K562 (cell line): Measurements from ENCODE around the gene FBXW9. TPM values are rescaled to one million over a fixed set of nuclear protein-coding genes. Genes with fewer than 3 reads are reported as not detected.
A peak's percentile ranks its signal among the peaks of the same experiment; 100 is the strongest.

Experiments
- ATF6 ChIP-seq: sonication (generic); formaldehyde crosslinking; IDR thresholded peaks from 2 replicates; pipeline ENCODE4 v1.4.0; 2020; ENCODE audit warnings: mild to moderate bottlenecking, missing genetic modification reagents
- FOXJ2 ChIP-seq: fragments of 200-800 bp; sonication (Bioruptor generic); IDR thresholded peaks from 2 replicates; pipeline ENCODE4 v1.6.1; 2016; ENCODE audit warnings: missing genetic modification characterization, missing compliant biosample characterization
- GTF2B ChIP-seq: IDR thresholded peaks from 2 replicates; pipeline ENCODE4 v1.6.1; 2011; ENCODE audit not compliant: insufficient read length; ENCODE audit errors: extremely low read depth
- GTF2F1 ChIP-seq: IDR thresholded peaks from 2 replicates; pipeline ENCODE4 v1.6.1; 2011; ENCODE audit warnings: low read depth, low read length, improper control_type of control experiment
- HNRNPL ChIP-seq: fragments of 200-400 bp; formaldehyde crosslinking; IDR thresholded peaks from 2 replicates; pipeline ENCODE4 v1.6.1; 2017; ENCODE audit warnings: low read depth, mild to moderate bottlenecking, low read length
- KLF6 ChIP-seq: fragments of 250-450 bp; sonication (Bioruptor Pico); IDR thresholded peaks from 2 replicates; pipeline ENCODE4 v1.4.0; 2020; ENCODE audit warnings: mild to moderate bottlenecking, moderate library complexity, borderline replicate concordance
- NCOA4 ChIP-seq: fragments of 450-650 bp; IDR thresholded peaks from 2 replicates; pipeline ENCODE4 v1.6.1; 2018; ENCODE audit warnings: mild to moderate bottlenecking; ENCODE audit not compliant: partially characterized antibody
- PCBP1 ChIP-seq: fragments of 200-400 bp; formaldehyde crosslinking; IDR thresholded peaks from 2 replicates; pipeline ENCODE4 v1.6.1; 2018; ENCODE audit warnings: mild to moderate bottlenecking, low read depth, low read length; ENCODE audit not compliant: poor library complexity, severe bottlenecking
- ZBED1 ChIP-seq: IDR thresholded peaks from 2 replicates; pipeline ENCODE4 v1.6.1; 2014
- ZBTB17 ChIP-seq: fragments of 450-650 bp; formaldehyde crosslinking; IDR thresholded peaks from 2 replicates; pipeline ENCODE4 v1.4.0; 2020; ENCODE audit warnings: mild to moderate bottlenecking
- ZNF124 ChIP-seq: sonication (generic); formaldehyde crosslinking; IDR thresholded peaks from 2 replicates; pipeline ENCODE4 v1.8.1; 2022; ENCODE audit warnings: missing genetic modification reagents
- ZNF253 ChIP-seq: fragments of 250-450 bp; sonication (Bioruptor Pico); conservative IDR thresholded peaks from 2 replicates; pipeline ENCODE4 v1.6.1; 2021; ENCODE audit warnings: mild to moderate bottlenecking
- polyA plus RNA-seq, 8 experiments: library from polyadenylated mRNA; depleted of rRNA in 4 of 8; stranded (reverse) in 5 of 8; unstranded in 3 of 8; fragments of >200 nt; fragmentation: Nextera tagmentation in 2 of 8; fragmentation: Illumina TruSeq in 1 of 8; extraction: Ambion mirVana in 2 of 8; extraction: Trizol in 1 of 8; gene quantifications; 2 replicates each; pipeline versions ENCODE4 v1.2.1 to v1.2.3, GENCODE V29; 2011 to 2014; ENCODE audit warnings: inconsistent platforms in 1 of 8, missing spikeins in 1 of 8
- total RNA-seq, 7 experiments: library from RNA; depleted of rRNA in 6 of 7; stranded (reverse); fragments of >200 nt in 6 of 7; fragmentation: Illumina TruSeq in 2 of 7; extraction: Trizol in 2 of 7; gene quantifications; 2 replicates each; pipeline versions ENCODE4 v1.2.1 to v1.2.3, GENCODE V29; 2011 to 2021; ENCODE audit warnings: low replicate concordance in 1 of 7
- TF ChIP-seq, protein P1 (sequence below): conservative IDR thresholded peaks from 2 replicates; pipeline ENCODE4 v1.6.1; 2011; ENCODE audit warnings: low read depth, mild to moderate bottlenecking, low read length; ENCODE audit not compliant: control insufficient read depth
- TF ChIP-seq, protein P2 (sequence below): fragments of 200-800 bp; sonication (Bioruptor generic); IDR thresholded peaks from 2 replicates; pipeline ENCODE4 v1.6.1; 2017; ENCODE audit warnings: missing genetic modification characterization, missing compliant biosample characterization
- TF ChIP-seq, protein P3 (sequence below): fragments of 250-450 bp; sonication (Bioruptor Pico); IDR thresholded peaks from 2 replicates; pipeline ENCODE4 v1.5.0; 2021
- TF ChIP-seq, protein P4 (sequence below): fragments of 250-450 bp; sonication (Bioruptor Pico); IDR thresholded peaks from 2 replicates; pipeline ENCODE4 v1.9.0; 2021; ENCODE audit warnings: mild to moderate bottlenecking, inconsistent platforms
- TF ChIP-seq, protein P5 (sequence below): fragments of 450-650 bp; formaldehyde crosslinking; IDR thresholded peaks from 2 replicates; pipeline ENCODE4 v1.4.0; 2022; ENCODE audit warnings: mild to moderate bottlenecking, moderate library complexity

The FBXW9 gene
- total and polyA plus RNA-seq, 9 of the 15 experiments (the other 6 are each of a cell fraction or from before 2014, with no cell fraction given) = 0.23 to 21.7 (median 6.2) TPM

GRCh38 chr19:12736995-12737834 is 40.8 kb upstream of the FBXW9 start, which contains the start of gene GET3 (continued):
- TF ChIP-seq, protein P1, sequence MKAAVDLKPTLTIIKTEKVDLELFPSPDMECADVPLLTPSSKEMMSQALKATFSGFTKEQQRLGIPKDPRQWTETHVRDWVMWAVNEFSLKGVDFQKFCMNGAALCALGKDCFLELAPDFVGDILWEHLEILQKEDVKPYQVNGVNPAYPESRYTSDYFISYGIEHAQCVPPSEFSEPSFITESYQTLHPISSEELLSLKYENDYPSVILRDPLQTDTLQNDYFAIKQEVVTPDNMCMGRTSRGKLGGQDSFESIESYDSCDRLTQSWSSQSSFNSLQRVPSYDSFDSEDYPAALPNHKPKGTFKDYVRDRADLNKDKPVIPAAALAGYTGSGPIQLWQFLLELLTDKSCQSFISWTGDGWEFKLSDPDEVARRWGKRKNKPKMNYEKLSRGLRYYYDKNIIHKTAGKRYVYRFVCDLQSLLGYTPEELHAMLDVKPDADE = peak; percentile 60; the same call in 1 of the 2 replicates
- TF ChIP-seq ZNF124 (CRISPR knock-in tag) (no peak), GTF2B (no peak), ATF6 (CRISPR knock-in tag) (0 out of 2 replicates have a peak, but pooled peaks have one; percentile 47), NCOA4 (no peak), ZNF253 (0 out of 2 replicates have a peak, but pooled peaks have one; percentile 36), FOXJ2 (peak; percentile 97), PCBP1 (no peak), KLF6 (CRISPR knock-in tag) (no peak), GTF2F1 (no peak), HNRNPL (no peak), ZBED1 (no peak), ZBTB17 (no peak)
- TF ChIP-seq, protein P2, sequence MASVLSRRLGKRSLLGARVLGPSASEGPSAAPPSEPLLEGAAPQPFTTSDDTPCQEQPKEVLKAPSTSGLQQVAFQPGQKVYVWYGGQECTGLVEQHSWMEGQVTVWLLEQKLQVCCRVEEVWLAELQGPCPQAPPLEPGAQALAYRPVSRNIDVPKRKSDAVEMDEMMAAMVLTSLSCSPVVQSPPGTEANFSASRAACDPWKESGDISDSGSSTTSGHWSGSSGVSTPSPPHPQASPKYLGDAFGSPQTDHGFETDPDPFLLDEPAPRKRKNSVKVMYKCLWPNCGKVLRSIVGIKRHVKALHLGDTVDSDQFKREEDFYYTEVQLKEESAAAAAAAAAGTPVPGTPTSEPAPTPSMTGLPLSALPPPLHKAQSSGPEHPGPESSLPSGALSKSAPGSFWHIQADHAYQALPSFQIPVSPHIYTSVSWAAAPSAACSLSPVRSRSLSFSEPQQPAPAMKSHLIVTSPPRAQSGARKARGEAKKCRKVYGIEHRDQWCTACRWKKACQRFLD (CRISPR knock-in tag) = 0 out of 2 replicates have a peak, but pooled peaks have one; percentile 38
- TF ChIP-seq, protein P3, sequence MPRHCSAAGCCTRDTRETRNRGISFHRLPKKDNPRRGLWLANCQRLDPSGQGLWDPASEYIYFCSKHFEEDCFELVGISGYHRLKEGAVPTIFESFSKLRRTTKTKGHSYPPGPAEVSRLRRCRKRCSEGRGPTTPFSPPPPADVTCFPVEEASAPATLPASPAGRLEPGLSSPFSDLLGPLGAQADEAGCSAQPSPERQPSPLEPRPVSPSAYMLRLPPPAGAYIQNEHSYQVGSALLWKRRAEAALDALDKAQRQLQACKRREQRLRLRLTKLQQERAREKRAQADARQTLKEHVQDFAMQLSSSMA (CRISPR knock-in tag) = no peak
- TF ChIP-seq, protein P4, sequence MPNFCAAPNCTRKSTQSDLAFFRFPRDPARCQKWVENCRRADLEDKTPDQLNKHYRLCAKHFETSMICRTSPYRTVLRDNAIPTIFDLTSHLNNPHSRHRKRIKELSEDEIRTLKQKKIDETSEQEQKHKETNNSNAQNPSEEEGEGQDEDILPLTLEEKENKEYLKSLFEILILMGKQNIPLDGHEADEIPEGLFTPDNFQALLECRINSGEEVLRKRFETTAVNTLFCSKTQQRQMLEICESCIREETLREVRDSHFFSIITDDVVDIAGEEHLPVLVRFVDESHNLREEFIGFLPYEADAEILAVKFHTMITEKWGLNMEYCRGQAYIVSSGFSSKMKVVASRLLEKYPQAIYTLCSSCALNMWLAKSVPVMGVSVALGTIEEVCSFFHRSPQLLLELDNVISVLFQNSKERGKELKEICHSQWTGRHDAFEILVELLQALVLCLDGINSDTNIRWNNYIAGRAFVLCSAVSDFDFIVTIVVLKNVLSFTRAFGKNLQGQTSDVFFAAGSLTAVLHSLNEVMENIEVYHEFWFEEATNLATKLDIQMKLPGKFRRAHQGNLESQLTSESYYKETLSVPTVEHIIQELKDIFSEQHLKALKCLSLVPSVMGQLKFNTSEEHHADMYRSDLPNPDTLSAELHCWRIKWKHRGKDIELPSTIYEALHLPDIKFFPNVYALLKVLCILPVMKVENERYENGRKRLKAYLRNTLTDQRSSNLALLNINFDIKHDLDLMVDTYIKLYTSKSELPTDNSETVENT (CRISPR knock-in tag) = 0 out of 2 replicates have a peak, but pooled peaks have one; percentile 34
- TF ChIP-seq, protein P5, sequence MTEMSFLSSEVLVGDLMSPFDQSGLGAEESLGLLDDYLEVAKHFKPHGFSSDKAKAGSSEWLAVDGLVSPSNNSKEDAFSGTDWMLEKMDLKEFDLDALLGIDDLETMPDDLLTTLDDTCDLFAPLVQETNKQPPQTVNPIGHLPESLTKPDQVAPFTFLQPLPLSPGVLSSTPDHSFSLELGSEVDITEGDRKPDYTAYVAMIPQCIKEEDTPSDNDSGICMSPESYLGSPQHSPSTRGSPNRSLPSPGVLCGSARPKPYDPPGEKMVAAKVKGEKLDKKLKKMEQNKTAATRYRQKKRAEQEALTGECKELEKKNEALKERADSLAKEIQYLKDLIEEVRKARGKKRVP (CRISPR knock-in tag) = peak; percentile 36; the same call in 1 of the 2 replicates
